Liver (tissue), 9 donors: ENCODE results near the gene EIF4G3. TPM values are rescaled to one million over a fixed set of nuclear protein-coding genes. Genes with fewer than 3 reads are reported as not detected.
"Not testable (repeated sequence)": the region's sequence is repeated elsewhere in the genome, so short reads cannot be mapped to it uniquely, and the experiment has no call there.

Experiments
- DNase-seq: peaks from one replicate; pipeline ENCODE4 v3.0.0-alpha.2; 2017; ENCODE audit warnings: low spot score
- H3K27ac ChIP-seq, 2 donors: one replicate each; pipeline ENCODE4 v1.7.0; 2013; ENCODE audit warnings: inconsistent platforms in 2 of 2, low read length in 2 of 2, control low read depth in 1 of 2, low read depth in 1 of 2, mild to moderate bottlenecking in 1 of 2
- H3K27me3 ChIP-seq, 4 donors: one replicate each; pipeline versions ENCODE4 v1.6.1 to v1.7.0; 2013; ENCODE audit warnings: low read length in 3 of 4, inconsistent platforms in 1 of 4, mild to moderate bottlenecking in 1 of 4, moderate library complexity in 1 of 4; ENCODE audit not compliant: control insufficient read depth in 4 of 4, insufficient read depth in 4 of 4
- H3K36me3 ChIP-seq, 4 donors: one replicate each; pipeline versions ENCODE4 v1.6.1 to v1.7.0; 2013; ENCODE audit warnings: low read length in 3 of 4, mild to moderate bottlenecking in 3 of 4, low read depth in 1 of 4, moderate library complexity in 1 of 4; ENCODE audit not compliant: control insufficient read depth in 4 of 4, insufficient read depth in 3 of 4
- H3K4me1 ChIP-seq, 4 donors: one replicate each; pipeline versions ENCODE4 v1.6.1 to v1.7.0; 2013; ENCODE audit warnings: low read length in 3 of 4, mild to moderate bottlenecking in 3 of 4, moderate library complexity in 1 of 4; ENCODE audit not compliant: control insufficient read depth in 4 of 4, insufficient read depth in 4 of 4
- H3K4me3 ChIP-seq, 3 donors: one replicate each; pipeline versions ENCODE4 v1.6.1 to v1.7.0; 2013; ENCODE audit warnings: low read length in 3 of 3, control low read depth in 1 of 3, low read depth in 1 of 3, mild to moderate bottlenecking in 1 of 3
- H3K9ac ChIP-seq, 2 donors: one replicate each; pipeline ENCODE4 v1.7.0; 2013; ENCODE audit warnings: low read length in 2 of 2, mild to moderate bottlenecking in 2 of 2, moderate library complexity in 2 of 2, control low read depth in 1 of 2, low read depth in 1 of 2
- H3K9me3 ChIP-seq, 4 donors: one replicate each; pipeline versions ENCODE4 v1.6.1 to v1.7.0; 2013; ENCODE audit warnings: low read length in 3 of 4; ENCODE audit not compliant: control insufficient read depth in 4 of 4
- ATF3 ChIP-seq: IDR thresholded peaks from 2 replicates; pipeline ENCODE4 v1.6.1; 2016; ENCODE audit warnings: antibody characterized with exemption
- CTCF ChIP-seq: fragments of 150-350 bp; IDR thresholded peaks from 2 replicates; pipeline ENCODE4 v1.5.1; 2017; ENCODE audit warnings: improper control_type of control experiment, low read depth, low read length; ENCODE audit not compliant: missing input control
- EGR1 ChIP-seq, 2 donors: IDR thresholded peaks; 2 replicates each; pipeline ENCODE4 v1.6.1; 2016 to 2018; ENCODE audit warnings: antibody characterized with exemption in 2 of 2, low read depth in 2 of 2
- FOXA1 ChIP-seq: IDR thresholded peaks from 2 replicates; pipeline ENCODE4 v1.6.1; 2016; ENCODE audit warnings: antibody characterized with exemption
- FOXA2 ChIP-seq: IDR thresholded peaks from 2 replicates; pipeline ENCODE4 v1.6.1; 2016; ENCODE audit warnings: antibody characterized with exemption
- GABPA ChIP-seq, 2 donors: IDR thresholded peaks in 1 of 2; conservative IDR thresholded peaks in 1 of 2; 2 replicates each; pipeline ENCODE4 v1.6.1; 2016; ENCODE audit warnings: antibody characterized with exemption in 2 of 2, mild to moderate bottlenecking in 1 of 2, moderate library complexity in 1 of 2
- HNF4A ChIP-seq, 2 donors: conservative IDR thresholded peaks; 2 replicates each; pipeline ENCODE4 v1.6.1; 2016; ENCODE audit warnings: antibody characterized with exemption in 2 of 2, mild to moderate bottlenecking in 2 of 2
- JUND ChIP-seq, 2 donors: IDR thresholded peaks; 2 replicates each; pipeline ENCODE4 v1.6.1; 2016; ENCODE audit warnings: antibody characterized with exemption in 2 of 2
- NR2F2 ChIP-seq: IDR thresholded peaks from 2 replicates; pipeline ENCODE4 v1.6.1; 2016; ENCODE audit warnings: antibody characterized with exemption
- RAD21 ChIP-seq, 2 donors: IDR thresholded peaks; 2 replicates each; pipeline ENCODE4 v1.6.1; 2016; ENCODE audit warnings: antibody characterized with exemption in 2 of 2, mild to moderate bottlenecking in 2 of 2
- RXRA ChIP-seq, 2 donors: IDR thresholded peaks; 2 replicates each; pipeline ENCODE4 v1.6.1; 2017 to 2018; ENCODE audit warnings: antibody characterized with exemption in 2 of 2, mild to moderate bottlenecking in 1 of 2
- SP1 ChIP-seq: IDR thresholded peaks from 2 replicates; pipeline ENCODE4 v1.6.1; 2018; ENCODE audit warnings: antibody characterized with exemption, mild to moderate bottlenecking
- TAF1 ChIP-seq: conservative IDR thresholded peaks from 2 replicates; pipeline ENCODE4 v1.6.1; 2016; ENCODE audit warnings: antibody characterized with exemption, mild to moderate bottlenecking
- WGBS: extraction: QIAGEN DNeasy Blood & Tissue Kit; methylation state at CpG from one replicate; pipeline ENCODE4 v1.1.7; 2013; 5-methylcytosine and 5-hydroxymethylcytosine counted together
- polyA plus RNA-seq, 2 donors: library from polyadenylated mRNA; stranded (reverse) in 1 of 2; unstranded in 1 of 2; fragments of 200-250 nt in 1 of 2; fragments of >200 nt in 1 of 2; fragmentation: Nextera tagmentation in 1 of 2; extraction: Ambion mirVana in 1 of 2; gene quantifications; one replicate each; pipeline versions ENCODE4 v1.2.1 to v1.2.3, GENCODE V29; 2013 to 2015
- total RNA-seq, 2 donors: library from RNA; depleted of rRNA; stranded (reverse); fragments of >200 nt; gene quantifications; one replicate each; pipeline ENCODE4 v1.2.3, GENCODE V29; 2014
- TF ChIP-seq, protein P1 (sequence below): IDR thresholded peaks from 2 replicates; pipeline ENCODE4 v1.6.1; 2016; ENCODE audit warnings: antibody characterized with exemption, mild to moderate bottlenecking
- donor health status: healthy.
- donor health status: healthy.
- donor health status: healthy.
- donor health status: healthy.
- donor health status: healthy.

Gene EIF4G3
- total and polyA plus RNA-seq, 4 donors, result 7.6 to 22.8 (median 11.7) TPM

DNA sequence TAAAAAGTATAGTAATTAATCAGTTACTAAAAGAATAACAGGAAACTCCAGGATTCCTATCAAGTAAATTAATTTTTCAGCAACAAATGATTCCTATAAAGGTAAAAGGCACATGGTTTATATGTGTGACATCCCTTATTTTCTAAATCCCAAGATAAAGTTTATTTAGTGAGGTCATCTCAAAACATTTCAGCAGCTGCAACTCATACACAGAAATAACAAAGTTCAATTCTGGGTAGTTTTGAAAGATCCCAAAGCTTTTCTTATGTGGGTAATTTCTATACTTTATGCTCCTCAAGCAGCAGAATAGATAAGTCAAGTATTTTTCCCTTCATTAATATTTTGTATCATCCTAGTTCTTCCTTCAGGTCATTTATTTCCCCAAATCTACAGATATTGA lies 117.7 kb downstream of the EIF4G3 start:
- no peak for DNase-seq
- Histone ChIP-seq H3K27ac (peak overlapping the region; percentile 23 to 36), H3K4me3 (no peak overlapping the region), H3K36me3 (no peaks in the 10 kb centered on the region), H3K27me3 (no peaks in the 10 kb centered on the region), H3K4me1 (peaks cover 0 to 2% (median 1%) of the 10 kb centered on the region in 4 donors), H3K9me3 (no peaks in the 10 kb centered on the region), H3K9ac (peak overlapping the region in 1 of 2 donors; percentile 11)
- no peak for TF ChIP-seq RAD21 (IDR thresholded peaks at IDR 0.05)
- TF ChIP-seq CTCF, result no peak
- TF ChIP-seq TAF1, result no peak
- TF ChIP-seq RXRA (IDR thresholded peaks at IDR 0.05), result no peak
- no peak for TF ChIP-seq FOXA1
- TF ChIP-seq, protein P1, sequence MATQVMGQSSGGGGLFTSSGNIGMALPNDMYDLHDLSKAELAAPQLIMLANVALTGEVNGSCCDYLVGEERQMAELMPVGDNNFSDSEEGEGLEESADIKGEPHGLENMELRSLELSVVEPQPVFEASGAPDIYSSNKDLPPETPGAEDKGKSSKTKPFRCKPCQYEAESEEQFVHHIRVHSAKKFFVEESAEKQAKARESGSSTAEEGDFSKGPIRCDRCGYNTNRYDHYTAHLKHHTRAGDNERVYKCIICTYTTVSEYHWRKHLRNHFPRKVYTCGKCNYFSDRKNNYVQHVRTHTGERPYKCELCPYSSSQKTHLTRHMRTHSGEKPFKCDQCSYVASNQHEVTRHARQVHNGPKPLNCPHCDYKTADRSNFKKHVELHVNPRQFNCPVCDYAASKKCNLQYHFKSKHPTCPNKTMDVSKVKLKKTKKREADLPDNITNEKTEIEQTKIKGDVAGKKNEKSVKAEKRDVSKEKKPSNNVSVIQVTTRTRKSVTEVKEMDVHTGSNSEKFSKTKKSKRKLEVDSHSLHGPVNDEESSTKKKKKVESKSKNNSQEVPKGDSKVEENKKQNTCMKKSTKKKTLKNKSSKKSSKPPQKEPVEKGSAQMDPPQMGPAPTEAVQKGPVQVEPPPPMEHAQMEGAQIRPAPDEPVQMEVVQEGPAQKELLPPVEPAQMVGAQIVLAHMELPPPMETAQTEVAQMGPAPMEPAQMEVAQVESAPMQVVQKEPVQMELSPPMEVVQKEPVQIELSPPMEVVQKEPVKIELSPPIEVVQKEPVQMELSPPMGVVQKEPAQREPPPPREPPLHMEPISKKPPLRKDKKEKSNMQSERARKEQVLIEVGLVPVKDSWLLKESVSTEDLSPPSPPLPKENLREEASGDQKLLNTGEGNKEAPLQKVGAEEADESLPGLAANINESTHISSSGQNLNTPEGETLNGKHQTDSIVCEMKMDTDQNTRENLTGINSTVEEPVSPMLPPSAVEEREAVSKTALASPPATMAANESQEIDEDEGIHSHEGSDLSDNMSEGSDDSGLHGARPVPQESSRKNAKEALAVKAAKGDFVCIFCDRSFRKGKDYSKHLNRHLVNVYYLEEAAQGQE, result no peak
- TF ChIP-seq SP1, result peak; percentile 32
- TF ChIP-seq HNF4A (conservative IDR thresholded peaks at IDR 0.05), result peak; percentile 56 to 73
- no peak for TF ChIP-seq GABPA (IDR thresholded peaks at IDR 0.05 in 1 of 2, conservative IDR thresholded peaks at IDR 0.05 in 1 of 2)
- TF ChIP-seq FOXA2, result no peak
- no peak for TF ChIP-seq EGR1 (IDR thresholded peaks at IDR 0.05; ENCODE audit: low read depth in 2 of 2)
- TF ChIP-seq JUND (IDR thresholded peaks at IDR 0.05), result peak; percentile 78 to 91
- TF ChIP-seq ATF3, result peak; percentile 21

DNA sequence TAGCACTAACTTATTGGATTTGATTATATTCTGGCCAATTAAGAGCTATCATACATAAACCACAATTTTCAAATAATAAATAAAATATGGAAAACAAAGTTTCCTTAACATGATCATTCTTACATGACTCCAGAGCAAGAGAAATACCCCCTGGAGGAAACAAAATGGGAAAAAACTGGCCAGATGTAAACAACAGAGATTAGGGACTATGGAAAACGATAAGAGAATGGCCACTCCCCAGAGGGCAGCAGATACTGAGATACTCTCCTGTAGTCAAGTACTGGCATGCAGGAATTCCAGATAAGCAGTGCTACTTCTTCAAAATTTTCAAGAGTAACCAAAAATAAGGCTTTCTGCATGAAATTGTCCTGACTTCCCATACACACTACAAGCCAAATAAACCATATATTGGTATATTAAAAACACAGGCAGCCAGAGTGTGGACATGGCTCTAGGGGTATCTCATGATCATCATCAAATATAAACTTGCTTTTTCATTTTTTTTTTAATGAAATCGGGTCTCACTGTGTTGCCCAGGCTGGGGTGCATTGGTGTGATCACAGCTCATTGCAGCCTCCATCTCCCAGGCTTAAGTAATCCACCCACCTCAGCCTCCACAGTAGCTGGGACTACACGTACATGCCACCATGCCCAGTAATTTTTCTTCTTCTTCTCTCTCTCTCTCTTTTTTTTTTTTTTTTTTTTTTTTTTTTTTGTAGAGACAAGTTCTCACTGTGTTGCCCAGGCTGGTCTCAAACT lies 118.5 kb downstream of the EIF4G3 start:
- Histone ChIP-seq H3K4me1 (peaks cover 0 to 2% (median 1%) of the 10 kb centered on the region in 4 donors), H3K27ac (no peak overlapping the region), H3K9ac (no peak overlapping the region), H3K4me3 (no peak overlapping the region), H3K27me3 (no peaks in the 10 kb centered on the region), H3K9me3 (no peaks in the 10 kb centered on the region), H3K36me3 (no peaks in the 10 kb centered on the region)
- 70% methylated on average over 3 of the region's 3 CpGs for WGBS
- DNase-seq, result no peak
- TF ChIP-seq NR2F2 (no peak), RAD21 (IDR thresholded peaks at IDR 0.05) (peak in 1 of 2 donors; percentile 9)

DNA sequence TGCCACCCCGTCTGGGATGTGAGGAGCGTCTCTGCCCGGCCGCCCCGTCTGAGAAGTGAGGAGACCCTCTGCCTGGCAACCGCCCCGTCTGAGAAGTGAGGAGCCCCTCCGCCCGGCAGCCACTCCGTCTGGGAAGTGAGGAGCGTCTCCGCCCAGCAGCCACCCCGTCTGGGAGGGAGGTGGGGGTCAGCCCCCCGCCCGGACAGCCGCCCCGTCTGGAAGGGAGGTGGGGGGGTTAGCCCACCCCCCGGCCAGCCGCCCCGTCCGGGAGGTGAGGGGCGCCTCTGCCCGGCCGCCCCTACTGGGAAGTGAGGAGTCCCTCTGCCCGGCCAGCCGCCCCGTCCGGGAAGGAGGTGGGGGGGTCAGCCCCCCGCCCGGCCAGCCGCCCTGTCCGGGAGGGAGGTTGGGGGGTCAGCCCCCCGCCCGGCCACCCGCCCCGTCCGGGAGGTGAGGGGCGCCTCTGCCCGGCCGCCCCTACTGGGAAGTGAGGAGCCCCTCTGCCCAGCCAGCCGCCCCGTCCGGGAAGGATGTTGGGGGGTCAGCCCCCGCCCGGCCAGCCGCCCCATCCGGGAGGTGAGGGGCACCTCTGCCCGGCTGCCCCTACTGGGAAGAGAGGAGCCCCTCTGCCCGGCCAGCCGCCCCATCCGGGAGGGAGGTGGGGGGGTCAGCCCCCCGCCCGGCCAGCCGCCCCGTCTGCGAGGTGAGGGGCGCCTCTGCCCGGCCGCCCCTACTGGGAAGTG lies 123.3 kb downstream of the EIF4G3 start:
- not testable (repeated sequence) for DNase-seq, H3K9ac ChIP-seq, H3K4me1 ChIP-seq, H3K9me3 ChIP-seq, H3K36me3 ChIP-seq, H3K27me3 ChIP-seq, H3K4me3 ChIP-seq, H3K27ac ChIP-seq
- 96% methylated on average over 51 of the region's 59 CpGs for WGBS
